GM19467 (cell line): ENCODE results near the gene ASIC2.

Experiments used
- ATAC-seq: cut with Tn5 transposase; IDR thresholded peaks from one replicate; pipeline ENCODE4 v1.9.1; 2021; ENCODE audit warnings: mild to moderate bottlenecking, moderate library complexity; ENCODE audit not compliant: unreplicated experiment

ASIC2 gene

GRCh38 chr17:33033176-33033575, 259.9 kb downstream of the ASIC2 start:
- no peak for ATAC-seq

- no peak for ATAC-seq
These were observed 264.3 kb downstream of the ASIC2 start for GRCh38 chr17:33028778-33029177.

- ATAC-seq: no peak
These were observed 265.0 kb downstream of the ASIC2 start for GRCh38 chr17:33028061-33028460.

- no peak for ATAC-seq
These were observed 268.2 kb downstream of the ASIC2 start for GRCh38 chr17:33024688-33025486.

GRCh38 chr17:33023790-33024189, 269.3 kb downstream of the ASIC2 start:
- ATAC-seq: no peak

GRCh38 chr17:33021731-33022408, 271.2 kb downstream of the ASIC2 start:
- no peak for ATAC-seq

- ATAC-seq: no peak
These were observed 273.8 kb downstream of the ASIC2 start for GRCh38 chr17:33019161-33019890.

- no peak for ATAC-seq
These were observed 275.7 kb downstream of the ASIC2 start for GRCh38 chr17:33017366-33017765.

- ATAC-seq: no peak
These were observed 276.2 kb downstream of the ASIC2 start for GRCh38 chr17:33016920-33017319.

- ATAC-seq: no peak
These were observed 277.3 kb downstream of the ASIC2 start for GRCh38 chr17:33015716-33016346.

- no peak for ATAC-seq
These were observed 278.3 kb downstream of the ASIC2 start for GRCh38 chr17:33014751-33015150.

GRCh38 chr17:33013596-33014375, 279.3 kb downstream of the ASIC2 start:
- no peak for ATAC-seq

GRCh38 chr17:33012522-33013033, 280.5 kb downstream of the ASIC2 start:
- ATAC-seq: no peak

GRCh38 chr17:33009636-33010035, 283.5 kb downstream of the ASIC2 start:
- no peak for ATAC-seq

- no peak for ATAC-seq
These were observed 285.9 kb downstream of the ASIC2 start for GRCh38 chr17:33007186-33007585.

GRCh38 chr17:33002246-33002645, 290.8 kb downstream of the ASIC2 start:
- no peak for ATAC-seq

GRCh38 chr17:32998887-32999228, 294.2 kb downstream of the ASIC2 start:
- ATAC-seq: no peak

GRCh38 chr17:32998111-32998886, 294.8 kb downstream of the ASIC2 start:
- no peak for ATAC-seq

- no peak for ATAC-seq
These were observed 297.6 kb downstream of the ASIC2 start for GRCh38 chr17:32995416-32996045.
